ENCODE results near the gene C1orf35. TPM values are rescaled to one million over a fixed set of nuclear protein-coding genes. Genes with fewer than 3 reads are reported as not detected.
"Not testable (repeated sequence)": the region's sequence is repeated elsewhere in the genome, so short reads cannot be mapped to it uniquely, and the experiment has no call there.

Gene C1orf35
- total RNA-seq, 1 donor from 2014 or later = 12.1 TPM

- DNase-seq = peak; percentile 64
These were observed 39.1 kb upstream of the C1orf35 start for GRCh38 chr1:228142155-228142691.

- DNase-seq = peak; percentile 36
These were observed 38.3 kb upstream of the C1orf35 start for GRCh38 chr1:228141226-228142044.

DNA sequence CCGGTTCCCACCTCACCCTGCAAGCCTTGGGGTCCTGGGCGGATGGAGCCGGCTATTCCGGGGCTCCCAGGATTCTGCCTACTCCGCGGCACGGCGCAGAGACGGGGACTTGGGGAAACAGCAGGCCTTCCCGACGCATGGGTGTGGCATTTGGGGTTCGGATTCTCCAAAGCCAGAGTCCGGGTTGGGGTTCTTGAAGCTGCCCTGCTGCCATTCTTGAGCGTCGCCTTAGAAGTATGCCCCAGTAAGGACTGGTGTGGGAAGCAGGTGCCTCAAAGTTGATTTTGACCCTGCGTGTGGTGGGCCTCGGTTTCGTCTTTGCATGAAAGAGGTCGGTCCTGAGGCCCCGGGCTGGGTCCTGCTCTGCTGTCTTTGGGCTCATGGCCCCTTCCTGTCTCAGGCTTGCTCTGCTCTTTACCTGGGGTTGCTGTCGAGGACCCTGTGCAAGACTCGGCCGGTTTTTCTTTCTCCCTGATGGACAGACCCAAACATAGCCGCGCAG lies 37.6 kb upstream of the C1orf35 start:
- DNase-seq = no peak

DNA sequence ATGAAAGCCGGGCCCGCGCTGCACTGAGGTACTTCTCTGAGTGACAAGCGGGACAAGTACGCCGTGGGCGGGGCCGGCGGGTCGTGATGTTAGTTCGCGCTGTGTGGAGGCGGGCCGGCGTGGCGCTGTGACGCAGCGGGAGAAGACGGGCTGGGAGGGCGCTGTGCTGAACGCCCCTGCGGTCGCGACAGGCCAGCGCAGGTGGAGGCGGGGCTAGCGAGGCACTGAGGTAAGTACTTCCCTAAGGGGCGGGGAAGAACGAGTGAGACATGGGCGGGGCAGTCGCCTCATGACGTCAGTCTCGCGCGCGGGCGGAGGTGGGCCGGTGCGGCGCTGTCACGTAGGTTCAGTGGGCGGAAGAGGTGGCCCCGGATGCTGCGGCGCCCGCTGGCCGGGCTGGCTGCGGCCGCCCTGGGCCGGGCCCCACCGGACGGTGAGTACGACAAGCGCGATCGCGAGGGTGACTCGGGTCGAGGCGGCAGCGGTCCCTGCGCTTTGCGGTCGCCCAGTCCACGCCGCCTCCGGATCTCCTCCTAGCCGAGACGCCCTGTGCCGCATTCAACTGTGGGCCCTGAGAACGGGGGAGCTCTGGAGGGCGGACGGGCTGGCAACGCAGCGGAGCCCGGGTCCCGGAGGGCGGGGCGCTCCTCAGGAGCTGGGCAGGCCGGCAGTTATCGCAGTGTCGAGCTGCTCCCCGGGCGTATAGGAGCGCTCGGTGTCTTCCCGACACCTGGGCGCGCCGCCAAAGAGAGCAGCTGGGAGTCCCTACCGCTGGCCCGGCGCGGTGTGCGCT lies 37.0 kb upstream of the C1orf35 start, which contains the start of gene GUK1:
Gene GUK1, plus strand, starts transcription at position 349 of the 793 bp plus-strand sequence. Its CDS starts 24 bp downstream, at position 373.
- DNase-seq = peak; percentile 99

- DNase-seq = no peak
These were observed 36.3 kb upstream of the C1orf35 start for GRCh38 chr1:228139406-228139930.

DNA sequence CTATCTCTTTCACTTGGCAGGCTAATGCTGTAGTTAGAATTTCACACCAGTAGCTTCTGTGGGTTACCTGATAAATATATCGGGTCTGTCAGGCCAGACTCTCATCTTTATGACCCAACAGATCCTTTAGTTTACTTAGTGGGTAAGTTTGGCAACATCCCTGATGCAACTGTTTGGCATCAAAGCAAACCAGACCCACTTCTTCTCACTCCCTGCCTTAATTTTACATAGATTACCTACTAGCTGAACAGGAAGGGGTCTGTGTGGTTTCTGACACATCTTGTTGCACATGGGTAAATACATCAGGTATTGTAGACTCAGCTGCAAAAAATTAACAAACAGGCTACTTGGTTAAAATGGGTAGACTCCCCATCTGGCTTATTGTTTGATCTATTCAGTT lies 33.8 kb upstream of the C1orf35 start:
- DNase-seq = no peak

DNA sequence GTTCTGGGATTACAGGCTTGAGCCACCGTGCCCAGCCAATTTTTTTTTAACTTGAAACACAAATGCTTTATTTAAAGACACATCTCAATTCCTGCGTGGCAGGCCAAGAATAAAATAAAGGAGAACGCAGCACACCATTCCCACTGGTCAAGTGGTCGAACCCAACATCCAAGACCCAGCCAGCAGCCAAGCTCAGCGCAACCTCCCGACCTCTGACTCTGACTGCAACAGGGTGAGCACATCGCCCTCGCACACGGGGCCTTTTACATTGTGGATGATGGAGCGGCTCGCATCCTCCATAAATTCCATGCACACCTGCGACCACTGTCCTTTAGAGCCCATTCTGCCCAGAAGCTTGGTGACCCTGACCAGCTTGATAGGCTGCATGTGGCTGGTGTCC lies 31.5 kb upstream of the C1orf35 start:
- DNase-seq = no peak

DNA sequence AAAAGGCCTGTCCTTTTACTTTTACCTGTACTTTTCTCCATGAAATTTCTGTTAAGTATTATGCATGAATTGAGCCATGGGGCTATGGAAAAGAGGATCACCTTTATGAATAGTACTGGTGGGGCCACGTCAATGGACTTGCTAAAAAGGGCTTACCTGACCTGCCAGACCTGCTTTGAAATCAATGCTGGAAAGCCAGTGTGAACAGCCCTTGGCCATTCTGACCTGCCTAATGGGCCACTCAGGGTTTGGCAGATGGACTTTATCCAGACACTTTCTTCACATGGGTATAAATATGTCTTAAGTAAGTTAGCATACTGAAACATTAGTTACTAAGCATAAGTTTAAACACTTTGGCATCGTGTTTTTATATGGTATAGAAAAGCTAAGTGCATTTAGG lies 28.6 kb upstream of the C1orf35 start:
- DNase-seq = no peak

GRCh38 chr1:228125185-228125584 lies 22.1 kb upstream of the C1orf35 start:
- DNase-seq = no peak

DNA sequence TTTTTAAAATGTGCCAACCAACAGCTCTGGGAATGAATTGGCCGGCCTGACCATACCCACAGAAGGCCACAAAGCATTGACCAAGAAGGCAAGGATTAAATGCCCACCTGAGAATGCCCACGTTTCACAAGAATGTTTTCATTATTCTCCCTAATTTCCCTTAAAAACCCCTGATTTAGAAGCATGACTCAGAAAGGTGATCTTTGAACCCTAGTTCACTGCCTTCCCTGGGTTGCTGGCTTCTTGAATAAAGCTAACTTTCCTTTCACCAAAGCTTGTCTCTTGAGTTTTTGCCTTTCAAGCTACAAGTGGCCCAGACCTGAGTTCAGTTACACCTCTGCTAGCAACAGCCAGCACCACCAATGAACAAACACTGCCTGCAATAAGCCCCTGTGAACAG lies 20.4 kb upstream of the C1orf35 start:
- DNase-seq = no peak

DNA sequence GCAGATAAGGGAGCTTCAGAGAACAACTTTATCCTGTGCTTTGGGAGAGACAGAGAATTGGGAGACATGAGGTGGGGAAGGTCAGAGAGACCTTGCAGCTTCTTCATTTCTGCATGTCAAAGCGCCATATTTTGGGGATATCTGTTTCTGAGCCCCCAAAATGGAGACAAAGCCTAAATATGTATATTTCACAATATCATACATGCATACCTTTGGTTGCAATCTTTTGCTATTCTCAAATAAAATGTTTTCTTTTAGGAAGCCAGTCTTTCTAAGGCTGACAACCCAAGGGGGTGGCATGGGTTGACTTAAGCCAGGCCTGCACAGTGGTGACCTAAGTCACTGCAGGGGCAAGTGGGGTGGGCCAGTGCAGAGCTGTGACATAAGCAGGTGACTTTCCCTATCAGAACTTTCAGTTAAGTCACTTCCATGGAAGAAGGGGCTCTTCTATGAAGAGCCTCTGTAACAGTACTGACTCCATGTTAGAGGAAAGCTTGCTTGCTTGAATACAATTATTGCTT lies 19.9 kb upstream of the C1orf35 start:
- no peak for DNase-seq

DNA sequence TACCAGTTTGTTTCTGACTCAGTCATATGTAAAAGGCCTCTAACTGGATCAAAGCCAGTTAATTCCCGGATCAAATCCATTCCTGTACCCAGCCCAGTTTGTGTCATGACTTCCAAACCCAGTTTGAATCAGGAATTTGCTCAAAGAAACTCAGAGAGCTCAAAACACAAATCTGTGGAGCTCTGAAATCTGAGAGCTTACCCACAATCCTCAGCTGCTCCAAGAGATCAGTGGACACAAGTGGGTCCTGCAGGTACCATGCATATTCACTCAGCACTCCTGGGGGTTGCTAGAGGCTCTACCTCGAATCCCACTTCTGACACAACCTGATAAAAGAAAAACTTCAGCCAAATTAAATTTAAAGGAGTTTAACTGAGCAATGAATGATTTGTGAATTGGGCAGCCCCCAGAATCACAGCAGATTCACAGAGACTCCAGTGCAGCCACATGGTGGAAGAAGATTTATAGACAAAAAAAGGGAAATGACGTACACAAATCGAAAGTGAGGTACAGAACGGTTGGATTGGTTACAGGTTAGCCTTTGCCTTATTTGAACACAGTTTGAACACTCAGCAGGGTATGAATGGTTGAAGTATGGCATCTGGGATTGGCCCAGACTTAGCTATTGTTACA lies 17.8 kb upstream of the C1orf35 start:
- DNase-seq = no peak

DNA sequence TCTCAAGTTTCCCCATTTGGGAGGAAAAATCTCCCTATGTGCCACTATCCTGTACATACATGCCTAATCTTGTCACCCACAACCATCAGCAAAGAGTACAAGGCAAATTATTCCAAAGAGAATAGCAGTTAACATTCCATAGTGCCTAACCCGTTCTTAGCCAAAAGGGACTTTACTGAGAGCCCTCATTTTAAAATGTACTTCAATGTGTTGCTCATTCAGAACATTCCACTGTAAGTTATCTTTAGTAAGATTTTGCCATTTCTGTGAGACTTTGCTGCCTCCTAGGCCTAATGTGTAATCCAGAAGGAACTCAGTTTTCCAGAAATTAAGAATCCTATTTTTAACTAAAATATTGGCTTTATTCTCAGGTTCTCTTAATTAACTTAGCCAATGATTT lies 17.2 kb upstream of the C1orf35 start:
- no peak for DNase-seq

- no peak for DNase-seq
These were observed 14.9 kb upstream of the C1orf35 start for GRCh38 chr1:228118040-228118439.

- no peak for DNase-seq
These were observed 14.2 kb upstream of the C1orf35 start for GRCh38 chr1:228117335-228117734.

- no peak for DNase-seq
These were observed 11.7 kb upstream of the C1orf35 start for GRCh38 chr1:228114827-228115226.

DNA sequence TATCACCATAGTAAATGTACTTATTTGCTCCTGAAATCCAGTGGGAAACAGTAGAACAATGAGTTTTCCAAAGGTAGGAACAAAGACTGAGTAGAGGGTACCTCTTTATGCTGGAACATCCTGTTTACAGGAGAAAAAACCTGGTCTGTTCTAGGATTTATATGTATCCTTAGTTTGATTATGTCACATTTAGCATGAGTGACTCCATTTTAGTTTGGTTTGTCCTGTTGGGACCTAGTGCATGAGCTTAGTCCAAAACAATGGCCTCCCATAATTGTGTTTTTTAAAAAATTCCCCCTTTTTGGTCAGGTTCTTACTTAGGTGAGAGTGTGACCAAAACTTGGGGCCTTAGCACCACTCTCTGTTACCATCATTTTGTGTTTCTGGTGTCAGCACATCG lies 9.5 kb upstream of the C1orf35 start:
- DNase-seq = no peak

GRCh38 chr1:228112167-228112566 lies 9.0 kb upstream of the C1orf35 start:
- no peak for DNase-seq

DNA sequence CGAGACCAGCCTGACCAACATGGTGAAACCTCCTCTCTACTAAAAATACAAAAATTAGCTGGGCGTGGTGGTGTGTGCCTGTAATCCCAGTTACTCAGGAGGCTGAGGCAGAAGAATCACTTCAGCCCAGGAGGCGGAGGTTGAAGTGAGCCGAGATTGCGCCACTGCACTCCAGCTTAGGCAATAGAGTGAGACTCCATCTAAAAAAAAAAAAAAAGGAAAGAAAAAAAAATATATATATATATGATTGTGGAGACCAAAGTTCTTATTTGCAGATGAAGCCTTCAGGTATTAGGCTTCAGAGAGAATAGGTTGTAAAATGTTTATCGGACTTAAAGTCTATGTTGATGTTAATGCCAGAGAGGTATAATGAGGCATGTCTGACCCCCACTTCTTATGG lies 8.2 kb upstream of the C1orf35 start:
- DNase-seq = not testable (repeated sequence)

GRCh38 chr1:228110556-228110955 lies 7.4 kb upstream of the C1orf35 start:
- DNase-seq = no peak

- DNase-seq = peak; percentile 45
These were observed 6.9 kb upstream of the C1orf35 start for GRCh38 chr1:228109962-228110488.

All from tongue (tissue), 2 donors.